NCI-H1105 (cell line): Measurements from ENCODE around the gene LOC128125822.

Experiments
- DNase-seq: peaks from one replicate; lab custom pipeline; 2025; lab: John Stamatoyannopoulos, UW

Gene LOC128125822

DNA sequence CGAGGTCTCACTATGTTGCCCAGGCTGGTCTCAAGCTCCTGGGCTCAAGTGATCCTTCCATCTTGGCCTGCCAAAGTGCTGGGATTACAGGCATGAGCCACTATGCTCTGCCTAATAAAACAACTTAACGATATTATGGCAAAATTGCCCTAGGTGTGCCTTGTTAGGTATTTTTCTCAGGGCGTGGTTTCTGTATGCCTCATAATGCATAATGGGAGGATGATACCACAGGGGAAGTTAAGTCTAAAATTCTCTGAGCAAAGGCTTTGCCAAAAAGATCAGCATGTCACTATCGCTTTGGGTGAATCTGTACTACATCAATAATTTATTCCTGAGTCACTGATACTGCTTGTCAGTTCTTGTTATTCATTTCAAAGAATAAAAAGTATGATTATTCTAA lies 15.9 kb upstream of the LOC128125822 start:
- no peak for DNase-seq

- no peak for DNase-seq
Measured at GRCh38 chr6:63558278-63558677, 14.0 kb upstream of the LOC128125822 start.

DNA sequence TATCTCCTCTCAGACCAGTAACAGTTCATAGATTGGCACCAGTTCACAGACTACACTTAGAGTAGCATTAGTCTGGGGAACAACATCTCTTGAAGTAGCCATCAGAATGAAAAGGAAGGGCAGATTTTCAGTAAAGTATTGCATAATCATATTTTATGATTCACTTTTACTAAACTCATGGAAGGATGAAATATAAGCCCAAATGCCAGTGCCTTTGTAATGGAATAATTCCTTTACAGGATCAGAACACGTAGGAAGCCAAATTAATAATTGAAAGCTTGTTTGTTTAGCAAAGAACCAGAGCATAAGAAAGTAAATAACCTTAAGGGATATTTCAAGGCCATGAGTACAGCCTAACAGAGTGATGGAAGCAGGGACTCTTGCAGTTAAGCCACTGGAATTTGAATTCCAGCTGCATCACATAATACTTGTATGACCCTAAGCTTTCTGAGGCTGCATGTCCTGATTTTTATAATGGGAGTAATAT lies 11.4 kb upstream of the LOC128125822 start:
- DNase-seq = no peak

GRCh38 chr6:63561288-63561687 lies 11.0 kb upstream of the LOC128125822 start:
- no peak for DNase-seq

GRCh38 chr6:63563235-63563634 lies 9.0 kb upstream of the LOC128125822 start:
- no peak for DNase-seq

GRCh38 chr6:63565058-63565726 lies 7.1 kb upstream of the LOC128125822 start:
- DNase-seq = no peak

GRCh38 chr6:63565727-63566596 lies 6.3 kb upstream of the LOC128125822 start:
- DNase-seq = no peak

DNA sequence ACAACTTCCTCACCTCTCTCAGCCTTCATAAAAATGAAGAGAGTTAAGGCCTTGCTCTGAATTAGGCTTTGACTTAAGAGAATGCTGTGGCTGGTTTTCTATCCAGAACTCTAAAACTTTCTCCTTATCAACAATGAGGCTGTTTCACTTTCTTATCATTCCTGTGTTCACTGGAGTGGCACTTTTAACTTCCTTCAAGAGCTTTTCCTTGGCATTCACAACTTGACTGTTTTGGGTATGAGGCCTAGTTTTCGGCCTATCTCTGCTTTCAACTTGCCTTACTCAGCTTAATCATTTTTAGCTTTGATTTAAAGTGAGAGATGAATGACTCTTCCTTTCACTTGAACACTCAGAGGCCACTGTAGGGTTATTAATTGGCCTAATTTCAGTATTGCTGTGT lies 4.3 kb upstream of the LOC128125822 start:
- DNase-seq = no peak

- DNase-seq = no peak
Measured at GRCh38 chr6:63571361-63572043, 778 bp upstream of the LOC128125822 start.

- DNase-seq = no peak
Measured at GRCh38 chr6:63572747-63573075, 431 bp downstream of the LOC128125822 start.

DNA sequence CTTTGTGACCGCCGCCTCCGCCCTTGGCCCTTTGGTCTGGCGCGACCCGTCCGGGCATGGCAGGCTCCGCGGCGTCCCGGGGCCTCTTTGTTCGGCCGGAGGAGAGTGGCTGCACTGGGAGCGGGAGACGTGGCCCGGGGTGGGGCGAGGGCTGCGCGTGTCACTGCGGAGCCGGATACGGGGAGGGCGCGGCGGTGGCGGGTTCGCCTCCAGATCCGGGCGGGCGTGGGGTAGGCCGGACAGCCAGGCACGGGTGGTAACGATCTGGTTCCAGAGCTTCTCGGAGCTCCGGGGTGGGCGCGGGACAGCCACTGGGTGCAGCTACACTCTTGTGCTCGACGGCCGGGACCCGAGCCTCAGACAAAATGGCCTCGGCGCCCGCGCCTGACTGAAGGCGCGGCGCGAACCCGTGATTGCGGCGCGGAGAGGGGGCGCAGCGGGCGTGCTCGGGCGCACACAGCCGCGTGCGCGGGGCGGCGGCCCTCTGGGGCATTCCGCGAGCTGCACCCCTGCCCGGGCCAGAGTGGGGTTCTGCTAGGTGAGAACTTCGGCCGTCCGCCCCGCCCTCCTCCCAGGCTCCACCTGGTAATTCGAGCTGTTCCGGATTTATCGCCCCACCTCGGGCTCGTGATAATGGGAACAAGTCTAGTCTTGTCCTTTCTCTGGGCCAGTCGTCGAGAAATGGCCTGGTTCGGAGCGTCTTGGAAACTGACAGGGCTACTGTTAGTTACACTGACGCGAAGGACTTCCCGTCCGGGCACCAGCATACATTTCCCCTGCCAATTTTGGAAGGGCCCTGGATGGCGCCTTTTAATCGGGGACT lies 1.0 kb downstream of the LOC128125822 start:
- DNase-seq = peak; percentile 84

DNA sequence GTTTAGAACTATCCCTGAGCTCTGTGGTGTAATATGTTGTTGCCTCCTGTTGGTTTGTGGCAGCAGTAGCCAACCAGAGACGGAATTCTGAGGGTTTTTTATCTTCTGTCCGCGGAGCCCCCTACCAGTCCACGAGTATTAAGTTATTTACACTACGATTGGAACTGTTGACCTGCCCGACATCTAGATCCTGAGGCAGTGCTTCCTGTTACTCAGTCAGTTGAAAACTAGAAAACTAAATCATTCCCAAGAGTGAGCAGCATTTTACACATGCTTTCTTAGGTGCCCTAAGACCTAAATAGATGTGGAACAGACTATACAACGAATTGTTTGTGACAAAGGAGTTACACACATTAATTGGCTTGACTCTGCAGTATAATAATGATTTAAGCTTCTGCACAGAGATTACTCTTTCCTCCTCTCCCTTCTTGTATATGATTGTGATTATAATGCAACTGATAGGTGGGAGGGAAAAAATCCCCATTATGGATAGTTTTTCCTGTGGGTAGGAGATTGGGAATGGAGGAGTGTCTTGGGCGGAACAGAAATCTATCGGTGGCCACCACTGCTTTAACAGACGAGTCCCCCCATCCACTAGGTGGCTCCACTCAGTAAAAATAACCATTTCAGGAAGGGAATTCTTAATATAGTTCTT lies 1.7 kb downstream of the LOC128125822 start:
- peak; percentile 2 for DNase-seq

DNA sequence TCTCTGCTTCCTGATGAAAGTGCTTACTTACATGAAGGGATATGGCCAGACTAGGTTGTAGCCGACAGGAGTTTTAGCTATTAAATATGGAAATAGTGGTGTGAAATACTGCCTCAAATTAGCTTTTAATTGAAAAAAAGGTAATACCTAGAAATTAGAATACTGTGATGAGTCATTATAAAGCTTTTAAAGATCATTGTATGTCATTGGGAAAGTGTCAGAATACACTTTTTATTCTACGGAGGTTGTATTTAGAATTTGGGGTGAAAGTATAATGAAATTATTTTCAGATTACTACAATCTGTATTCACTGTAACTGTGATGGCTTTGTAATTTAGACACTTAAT lies 2.2 kb downstream of the LOC128125822 start:
- no peak for DNase-seq

DNA sequence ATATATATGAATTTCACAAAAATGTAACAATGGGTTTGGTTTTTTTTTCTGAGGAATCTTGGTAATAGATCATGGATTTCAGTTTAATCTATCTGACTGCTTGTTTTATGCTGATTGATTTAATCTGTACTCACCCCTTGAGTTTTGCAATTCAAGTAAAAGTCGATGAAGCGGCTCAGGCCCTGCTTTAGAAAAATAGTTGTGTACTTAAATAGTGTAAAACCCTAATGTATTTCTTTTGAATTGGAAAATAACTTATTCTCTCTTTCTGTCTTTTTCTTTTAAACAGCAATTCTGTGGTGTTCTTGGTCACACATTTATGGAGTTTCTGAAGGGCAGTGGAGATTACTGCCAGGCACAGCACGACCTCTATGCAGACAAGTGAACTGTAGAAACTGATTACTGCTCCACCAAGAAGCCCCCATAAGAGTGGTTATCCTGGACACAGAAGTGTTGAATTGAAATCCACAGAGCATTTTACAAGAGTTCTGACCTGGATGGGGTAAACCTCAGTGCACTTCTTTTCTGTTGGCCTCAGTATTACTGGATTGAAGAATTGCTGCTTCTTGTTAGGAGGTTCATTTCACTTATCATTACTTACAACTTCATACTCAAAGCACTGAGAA lies 4.0 kb downstream of the LOC128125822 start:
- DNase-seq = no peak

DNA sequence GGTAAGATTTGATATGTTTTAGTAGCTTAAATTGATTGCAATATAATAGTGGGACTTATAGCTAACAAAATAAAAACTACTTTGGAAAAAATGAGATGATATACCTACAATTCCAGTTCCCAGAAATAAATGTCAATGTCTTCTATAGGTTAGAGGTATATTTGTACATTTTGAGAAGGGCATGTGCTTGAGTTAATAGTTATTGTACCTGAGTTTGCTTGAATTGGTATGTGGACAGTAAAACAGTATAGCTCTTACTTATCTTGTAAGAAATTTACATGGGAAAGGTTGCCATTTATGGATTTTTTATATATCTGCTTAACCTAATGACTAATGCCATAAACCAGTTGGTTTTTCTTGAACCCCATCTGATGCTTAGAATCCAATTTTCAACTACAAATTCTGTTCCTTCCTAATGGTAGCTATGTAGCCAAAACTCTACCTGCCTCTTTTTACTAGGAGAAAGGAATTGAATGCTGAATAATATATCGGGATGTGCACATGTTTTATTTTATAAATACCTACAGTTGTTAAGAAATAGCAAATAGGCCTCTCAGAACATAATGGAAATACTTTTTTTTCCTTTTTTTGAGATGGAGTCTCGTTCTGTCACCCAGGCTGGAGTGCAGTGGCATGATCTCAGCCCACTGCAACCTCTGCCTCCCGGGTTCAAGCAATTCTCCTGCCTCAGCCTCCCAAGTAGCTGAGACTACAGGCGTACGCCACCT lies 4.9 kb downstream of the LOC128125822 start:
- DNase-seq = no peak

DNA sequence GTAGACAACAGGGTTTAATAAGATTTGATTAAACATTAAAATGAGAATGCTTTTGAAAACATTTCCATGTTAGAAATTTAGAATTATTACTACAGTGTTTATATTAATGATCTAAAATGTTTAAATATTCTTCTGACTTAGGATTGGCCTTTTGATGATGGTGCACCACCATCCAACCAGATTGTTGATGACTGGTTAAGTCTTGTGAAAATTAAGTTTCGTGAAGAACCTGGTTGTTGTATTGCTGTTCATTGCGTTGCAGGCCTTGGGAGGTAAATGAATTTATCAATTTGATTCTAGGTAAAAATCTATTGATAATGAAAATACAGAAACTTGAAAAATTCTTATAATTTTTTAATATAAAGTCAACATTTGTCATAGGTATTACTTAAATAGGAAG lies 6.5 kb downstream of the LOC128125822 start:
- DNase-seq = no peak

GRCh38 chr6:63579937-63580703 lies 7.8 kb downstream of the LOC128125822 start:
- no peak for DNase-seq

DNA sequence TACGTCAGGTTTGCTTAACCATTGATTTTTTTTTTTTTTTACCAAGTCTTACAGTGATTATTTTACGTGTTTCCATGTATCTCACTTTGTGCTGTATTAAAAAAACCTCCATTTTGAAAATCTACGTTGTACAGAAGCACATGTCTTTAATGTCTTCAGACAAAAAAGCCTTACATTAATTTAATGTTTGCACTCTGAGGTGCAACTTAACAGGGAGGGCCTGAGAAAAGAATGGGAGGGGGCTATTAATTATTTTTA lies 8.4 kb downstream of the LOC128125822 start:
- no peak for DNase-seq

DNA sequence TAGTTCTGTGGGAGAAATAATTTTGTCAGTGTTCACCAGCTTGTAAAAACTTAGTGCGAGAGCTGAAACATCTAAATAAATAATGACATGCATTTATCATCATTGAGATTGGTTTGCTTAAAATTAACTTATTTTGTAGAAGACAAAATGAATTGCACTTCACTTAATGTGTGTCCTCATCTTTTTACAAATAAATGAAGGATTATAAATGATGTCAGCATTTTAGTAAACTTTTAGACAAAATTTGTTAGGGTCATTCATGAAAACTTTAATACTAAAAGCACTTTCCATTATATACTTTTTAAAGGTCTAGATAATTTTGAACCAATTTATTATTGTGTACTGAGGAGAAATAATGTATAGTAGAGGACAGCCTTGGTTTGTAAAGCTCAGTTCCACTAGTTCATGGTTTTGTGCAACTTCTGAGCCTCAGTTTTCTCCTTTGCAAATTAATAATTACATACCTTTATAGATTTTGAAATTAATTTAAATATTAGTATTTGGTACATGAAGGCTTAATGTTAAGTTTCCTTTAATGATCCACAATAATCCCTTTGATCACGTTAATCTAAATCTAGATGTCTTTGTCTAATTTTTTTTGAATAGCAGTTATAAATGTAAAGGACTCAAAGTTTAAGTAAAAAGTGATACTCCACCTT lies 9.2 kb downstream of the LOC128125822 start:
- no peak for DNase-seq
